Caco-2 (cell line): Measurements from ENCODE around the gene PTK7. TPM values are rescaled to one million over a fixed set of nuclear protein-coding genes. Genes with fewer than 3 reads are reported as not detected.
A peak's percentile ranks its signal among the peaks of the same experiment; 100 is the strongest.

ENCODE experiments used
- BruUV-seq: library from RNA; stranded (reverse); fragments of 400-500 nt; replicated peaks from 2 replicates; lab custom pipeline; 2021; lab: Mats Ljungman, UMichigan
- CTCF ChIA-PET: fragments of 300-600 bp; sonication (Branson Sonifier 250); formaldehyde crosslinking; loops from one replicate; lab custom pipeline; 2022; ENCODE audit warnings: antibody characterized with exemption; lab: Charles Lee
- POLR2A ChIA-PET: fragments of 300-600 bp; sonication (Branson Sonifier 250); formaldehyde crosslinking; loops from one replicate; lab custom pipeline; 2022; ENCODE audit warnings: antibody characterized with exemption; lab: Charles Lee
- DNase-seq, 2 experiments: peaks; one replicate each; pipeline versions ENCODE4 v3.0.0 to v3.0.0-alpha.2; 2020 to 2022
- H3K27me3 ChIP-seq: replicated peaks from 2 replicates; pipeline ENCODE4 v1.6.0; 2011; ENCODE audit warnings: low read length; ENCODE audit not compliant: control insufficient read depth, insufficient read depth
- H3K36me3 ChIP-seq: 2 replicates; pipeline ENCODE4 v1.5.1; 2011; ENCODE audit warnings: low read length; ENCODE audit not compliant: control insufficient read depth, insufficient read depth
- H3K4me1 ChIP-seq: fragments of 250-450 bp; sonication (Bioruptor Pico); 2 replicates; pipeline ENCODE4 v1.5.1; 2020; ENCODE audit warnings: mild to moderate bottlenecking
- H3K4me3 ChIP-seq: 2 replicates; pipeline ENCODE4 v1.5.1; 2011; ENCODE audit warnings: low read depth, mild to moderate bottlenecking, control low read depth, low read length
- H3K9me3 ChIP-seq: fragments of 250-450 bp; sonication (Bioruptor Pico); 2 replicates; pipeline ENCODE4 v1.5.1; 2020; ENCODE audit warnings: mild to moderate bottlenecking, moderate library complexity
- H3K27ac Mint-ChIP-seq: one replicate; pipeline ENCODE4 v1.8.0; 2022; ENCODE audit warnings: mixed read lengths; ENCODE audit not compliant: unreplicated experiment
- H3K27me3 Mint-ChIP-seq: one replicate; pipeline ENCODE4 v1.8.0; 2022; ENCODE audit warnings: mixed read lengths; ENCODE audit not compliant: insufficient read depth, unreplicated experiment
- H3K36me3 Mint-ChIP-seq: one replicate; pipeline ENCODE4 v1.8.0; 2022; ENCODE audit warnings: mild to moderate bottlenecking, mixed read lengths; ENCODE audit not compliant: insufficient read depth, unreplicated experiment
- H3K4me1 Mint-ChIP-seq: one replicate; pipeline ENCODE4 v1.8.0; 2022; ENCODE audit warnings: low read depth, mixed read lengths; ENCODE audit not compliant: unreplicated experiment
- H3K4me3 Mint-ChIP-seq: one replicate; pipeline ENCODE4 v1.8.0; 2022; ENCODE audit warnings: mild to moderate bottlenecking, moderate library complexity, mixed read lengths; ENCODE audit not compliant: unreplicated experiment
- H3K9me3 Mint-ChIP-seq: one replicate; pipeline ENCODE4 v1.8.0; 2022; ENCODE audit warnings: mixed read lengths; ENCODE audit not compliant: unreplicated experiment
- CTCF ChIP-seq, 2 experiments: fragments of 200-600 bp in 1 of 2; IDR thresholded peaks; 1 replicate in 1 of 2; 2 replicates in 1 of 2; pipeline versions ENCODE4 v1.5.1 to v1.8.0; 2011 to 2022; ENCODE audit warnings: antibody characterized with exemption in 1 of 2, control low read depth in 1 of 2, inconsistent platforms in 1 of 2, low read depth in 1 of 2, low read length in 1 of 2, mild to moderate bottlenecking in 1 of 2, moderate library complexity in 1 of 2; ENCODE audit not compliant: insufficient read depth in 1 of 2, severe bottlenecking in 1 of 2, unreplicated experiment in 1 of 2
- intact Hi-C: fragments of 100-400 bp; cut with micrococcal nuclease; formaldehyde crosslinking; loops from one replicate; pipeline ENCODE4 v1.10.0; 2022; ENCODE audit not compliant: unreplicated experiment
- total RNA-seq: library from RNA; stranded (reverse); gene quantifications from 2 replicates; pipeline ENCODE4 v1.2.3, GENCODE V29; 2022

PTK7 gene
- total RNA-seq, 1 experiment from 2014 or later: 180 TPM

DNA sequence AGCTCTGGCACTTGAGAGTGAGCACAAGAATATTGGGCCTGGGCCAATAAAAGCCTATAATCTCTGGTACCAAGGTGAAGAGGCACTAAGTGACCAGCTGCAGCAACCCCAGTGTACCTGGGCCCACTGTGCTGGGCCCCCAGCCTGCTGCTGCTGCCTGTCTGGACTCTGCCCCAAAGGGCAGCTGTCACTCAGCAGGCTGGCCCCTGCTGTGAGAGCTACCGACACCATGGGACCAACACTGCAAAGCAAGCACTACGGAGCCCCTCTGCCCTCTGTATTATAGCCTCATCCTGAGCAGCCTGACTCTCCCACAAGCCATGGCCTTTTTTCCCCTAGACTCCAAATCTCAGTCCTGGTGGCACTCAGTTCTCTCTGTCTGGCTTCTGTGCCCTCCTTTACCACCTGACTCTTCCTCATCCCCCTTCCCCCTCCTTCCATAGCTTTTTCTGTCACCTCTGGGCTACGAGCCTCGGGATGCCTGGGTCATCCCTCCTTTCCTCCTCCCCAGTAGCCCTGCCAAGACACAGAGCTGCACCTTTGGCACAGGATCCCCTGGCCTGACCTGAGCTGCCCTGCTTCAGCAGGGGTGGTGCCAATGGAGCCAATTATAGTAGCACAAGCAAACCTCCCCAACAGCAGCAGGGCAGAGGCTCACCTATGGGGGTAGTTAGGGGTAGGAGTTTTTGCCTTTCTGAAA, 40.5 kb upstream of the PTK7 start:
- Mint-ChIP-seq H3K36me3 (peaks cover 80% of the 10 kb centered on the region), H3K4me3 (peak overlapping the region; percentile 18), H3K27ac (no peak overlapping the region), H3K27me3 (no peaks in the 10 kb centered on the region), H3K4me1 (peaks cover 6% of the 10 kb centered on the region), H3K9me3 (no peaks in the 10 kb centered on the region)
- no peak for DNase-seq
- TF ChIP-seq CTCF (IDR thresholded peaks at IDR 0.05; ENCODE audit: insufficient read depth in 1 of 2, low read depth in 1 of 2, low read length in 1 of 2, severe bottlenecking in 1 of 2, unreplicated experiment in 1 of 2): no peak
- H3K4me1 ChIP-seq: no peaks in the 10 kb centered on the region
- no peak overlapping the region for H3K4me3 ChIP-seq
- intact Hi-C loops: no loop called here
- no peaks in the 10 kb centered on the region for H3K9me3 ChIP-seq
- BruUV-seq: no TSS peak
- ChIA-PET CTCF (no interaction called here), POLR2A (interaction anchor here (0.6 to 1.0 kb wide), 2 partner anchors 21 to 24 kb away, joined by 5 to 11 read pairs; partner anchors contain the start of genes KLC4 and MRPL2)
- H3K27me3 ChIP-seq: no peaks in the 10 kb centered on the region
- H3K36me3 ChIP-seq: peaks cover 3% of the 10 kb centered on the region; the same call in 1 of the 2 replicates

GRCh38 chr6:43036712-43037111, 39.4 kb upstream of the PTK7 start:
- Histone ChIP-seq H3K27me3 (no peaks in the 10 kb centered on the region), H3K4me1 (no peaks in the 10 kb centered on the region), H3K36me3 (peaks cover 3% of the 10 kb centered on the region; the same call in 1 of the 2 replicates), H3K4me3 (no peak overlapping the region), H3K9me3 (no peaks in the 10 kb centered on the region)
- Mint-ChIP-seq H3K4me3 (no peak overlapping the region), H3K4me1 (peaks cover 6% of the 10 kb centered on the region), H3K9me3 (no peaks in the 10 kb centered on the region), H3K27me3 (no peaks in the 10 kb centered on the region), H3K36me3 (peaks cover 75% of the 10 kb centered on the region), H3K27ac (no peak overlapping the region)
- TF ChIP-seq CTCF (IDR thresholded peaks at IDR 0.05; ENCODE audit: insufficient read depth in 1 of 2, low read depth in 1 of 2, low read length in 1 of 2, severe bottlenecking in 1 of 2, unreplicated experiment in 1 of 2): no peak
- intact Hi-C loops: no loop called here
- ChIA-PET CTCF (no interaction called here), POLR2A (no interaction called here)
- DNase-seq: no peak
- BruUV-seq: no TSS peak

GRCh38 chr6:43037197-43037596, 38.9 kb upstream of the PTK7 start:
- H3K9me3 ChIP-seq: no peaks in the 10 kb centered on the region
- Mint-ChIP-seq H3K27ac (no peak overlapping the region), H3K9me3 (no peaks in the 10 kb centered on the region), H3K36me3 (peaks cover 72% of the 10 kb centered on the region), H3K4me1 (peaks cover 6% of the 10 kb centered on the region), H3K4me3 (no peak overlapping the region), H3K27me3 (no peaks in the 10 kb centered on the region)
- peaks cover 5% of the 10 kb centered on the region for H3K36me3 ChIP-seq
- no peaks in the 10 kb centered on the region for H3K4me1 ChIP-seq
- no peak for DNase-seq
- TF ChIP-seq CTCF (IDR thresholded peaks at IDR 0.05; ENCODE audit: insufficient read depth in 1 of 2, low read depth in 1 of 2, low read length in 1 of 2, severe bottlenecking in 1 of 2, unreplicated experiment in 1 of 2): no peak
- CTCF ChIA-PET: no interaction called here
- H3K4me3 ChIP-seq: no peak overlapping the region
- intact Hi-C loops: no loop called here
- H3K27me3 ChIP-seq: no peaks in the 10 kb centered on the region
- BruUV-seq: no TSS peak
- POLR2A ChIA-PET: no interaction called here
